Breast epithelium (tissue), 3 donors: ENCODE measurements around the gene SEL1L3.

Experiments used
- POLR2A ChIP-seq: fragments of 450-650 bp; IDR thresholded peaks from one replicate; pipeline ENCODE4 v1.6.1; 2016; ENCODE audit warnings: antibody characterized with exemption, mild to moderate bottlenecking, moderate library complexity
- TF ChIP-seq, protein P1 (sequence below), 3 donors: fragments of 450-650 bp; IDR thresholded peaks; one replicate each; pipeline ENCODE4 v1.5.1; 2016 to 2017; ENCODE audit warnings: antibody characterized with exemption in 3 of 3, mild to moderate bottlenecking in 3 of 3, moderate library complexity in 3 of 3

DNA sequence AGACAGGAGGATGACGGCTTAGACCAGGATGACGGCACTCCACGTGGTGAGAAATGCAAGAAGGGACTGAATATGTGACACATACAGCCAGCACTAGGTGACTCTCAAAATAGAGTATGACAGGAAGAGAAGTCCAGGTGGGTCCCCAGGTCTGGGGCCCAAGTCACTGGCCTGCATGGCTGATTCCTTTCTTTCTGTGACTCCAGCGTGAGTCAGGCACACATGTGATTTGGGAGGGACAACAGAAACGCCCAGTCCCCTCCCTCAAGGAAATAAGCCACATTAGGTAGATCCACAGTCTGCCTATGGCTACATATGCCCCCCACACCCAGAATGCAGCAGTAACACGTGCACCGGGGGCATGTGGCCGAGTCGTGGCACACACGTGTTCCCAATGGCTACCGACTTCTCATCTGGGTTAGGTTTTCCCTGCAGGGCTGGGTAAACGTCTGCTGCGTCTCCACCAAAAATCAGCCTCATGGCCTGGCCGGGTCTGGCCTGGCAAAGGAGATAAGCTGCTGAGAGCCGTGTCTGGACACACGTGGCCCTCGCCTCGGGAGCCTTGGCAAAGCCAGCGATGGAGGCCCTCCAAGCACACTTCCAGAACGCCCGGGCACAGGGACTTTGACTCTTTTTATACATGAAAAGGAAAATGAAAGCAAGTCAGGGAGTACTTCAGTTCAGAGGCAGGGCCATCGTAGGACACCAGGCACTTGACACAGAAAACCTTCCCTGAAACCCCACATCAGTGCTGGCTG is 19.3 kb downstream of the SEL1L3 start:
- TF ChIP-seq POLR2A = no peak
- TF ChIP-seq, protein P1, sequence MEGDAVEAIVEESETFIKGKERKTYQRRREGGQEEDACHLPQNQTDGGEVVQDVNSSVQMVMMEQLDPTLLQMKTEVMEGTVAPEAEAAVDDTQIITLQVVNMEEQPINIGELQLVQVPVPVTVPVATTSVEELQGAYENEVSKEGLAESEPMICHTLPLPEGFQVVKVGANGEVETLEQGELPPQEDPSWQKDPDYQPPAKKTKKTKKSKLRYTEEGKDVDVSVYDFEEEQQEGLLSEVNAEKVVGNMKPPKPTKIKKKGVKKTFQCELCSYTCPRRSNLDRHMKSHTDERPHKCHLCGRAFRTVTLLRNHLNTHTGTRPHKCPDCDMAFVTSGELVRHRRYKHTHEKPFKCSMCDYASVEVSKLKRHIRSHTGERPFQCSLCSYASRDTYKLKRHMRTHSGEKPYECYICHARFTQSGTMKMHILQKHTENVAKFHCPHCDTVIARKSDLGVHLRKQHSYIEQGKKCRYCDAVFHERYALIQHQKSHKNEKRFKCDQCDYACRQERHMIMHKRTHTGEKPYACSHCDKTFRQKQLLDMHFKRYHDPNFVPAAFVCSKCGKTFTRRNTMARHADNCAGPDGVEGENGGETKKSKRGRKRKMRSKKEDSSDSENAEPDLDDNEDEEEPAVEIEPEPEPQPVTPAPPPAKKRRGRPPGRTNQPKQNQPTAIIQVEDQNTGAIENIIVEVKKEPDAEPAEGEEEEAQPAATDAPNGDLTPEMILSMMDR (IDR thresholded peaks at IDR 0.05) = no peak
